Mucosa of descending colon (tissue), 3 donors: Measurements from ENCODE around the gene RELL1. TPM values are rescaled to one million over a fixed set of nuclear protein-coding genes. Genes with fewer than 3 reads are reported as not detected.
A peak's percentile ranks its signal among the peaks of the same experiment; 100 is the strongest.

ENCODE experiments used
- ATAC-seq: fragments of 200-7000 bp; cut with Tn5 transposase; one replicate; pipeline ENCODE4 v1.9.1; 2020; ENCODE audit warnings: mild to moderate bottlenecking, moderate library complexity
- DNase-seq, 3 donors: peaks; one replicate each; pipeline ENCODE4 v3.0.0-alpha.2; 2020
- H3K36me3 ChIP-seq: fragments of 200-600 bp; one replicate; pipeline ENCODE4 v1.8.0; 2021; ENCODE audit warnings: low read depth, mild to moderate bottlenecking
- H3K4me1 ChIP-seq: fragments of 200-600 bp; one replicate; pipeline ENCODE4 v1.8.0; 2021; ENCODE audit warnings: low read depth, mild to moderate bottlenecking
- H3K4me3 ChIP-seq: fragments of 200-600 bp; one replicate; pipeline ENCODE4 v1.8.0; 2021; ENCODE audit warnings: mild to moderate bottlenecking
- H3K9me3 ChIP-seq: fragments of 200-600 bp; one replicate; pipeline ENCODE4 v1.8.0; 2021; ENCODE audit warnings: mild to moderate bottlenecking
- intact Hi-C, 2 donors: fragments of 100-400 bp; cut with DNase I in 1 of 2; cut with micrococcal nuclease in 1 of 2; formaldehyde crosslinking; loops; one replicate each; pipeline versions ENCODE4 v1.11.0 to v1.11.1; 2022; cut with DNase I, micrococcal nuclease
- total RNA-seq, 3 donors: library from RNA; stranded (reverse); fragmentation: NEBNext Ultra II Directional in 2 of 3; extraction: Animal tissue kit (Norgen Biotek cat#: 25700) in 2 of 3; gene quantifications; one replicate each; pipeline versions ENCODE4 v1.2.1 to v1.2.4, GENCODE V29; 2021 to 2023
- TF ChIP-seq, protein P1 (sequence below): fragments of 200-600 bp; IDR thresholded peaks from one replicate; pipeline ENCODE4 v1.8.0; 2022; ENCODE audit warnings: antibody characterized with exemption, mild to moderate bottlenecking
- donor health status: DM: no; HTN: no; CAD: no; lungs with moderate emphysema.
- donor health status: DM: no; HTN: no; CAD: no.
- donor health status: DM: no; HTN: yes; CAD: no.

Gene RELL1
- total RNA-seq, 3 donors from 2014 or later, result 50.5 to 75.2 (median 68.8) TPM

DNA sequence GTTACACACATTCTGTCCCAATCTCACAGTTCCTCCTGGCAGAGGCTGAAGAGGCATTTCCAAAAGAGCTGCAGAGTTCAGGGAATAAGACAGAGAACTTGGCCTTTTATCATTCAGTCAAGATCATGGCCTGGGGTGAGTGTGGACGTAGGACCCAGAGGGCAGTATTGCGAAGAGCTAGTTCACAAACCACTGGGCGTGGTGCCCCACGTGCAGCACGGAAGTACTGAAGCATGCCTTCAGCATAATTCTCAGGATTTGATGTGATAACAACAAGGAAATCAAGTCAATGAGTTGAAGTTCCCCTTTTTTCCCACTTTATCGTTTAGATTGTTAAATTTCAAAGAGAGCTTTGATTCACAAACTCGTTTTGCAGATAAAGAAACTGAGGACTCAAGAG is 117.7 kb downstream of the RELL1 start:
- TF ChIP-seq, protein P1, sequence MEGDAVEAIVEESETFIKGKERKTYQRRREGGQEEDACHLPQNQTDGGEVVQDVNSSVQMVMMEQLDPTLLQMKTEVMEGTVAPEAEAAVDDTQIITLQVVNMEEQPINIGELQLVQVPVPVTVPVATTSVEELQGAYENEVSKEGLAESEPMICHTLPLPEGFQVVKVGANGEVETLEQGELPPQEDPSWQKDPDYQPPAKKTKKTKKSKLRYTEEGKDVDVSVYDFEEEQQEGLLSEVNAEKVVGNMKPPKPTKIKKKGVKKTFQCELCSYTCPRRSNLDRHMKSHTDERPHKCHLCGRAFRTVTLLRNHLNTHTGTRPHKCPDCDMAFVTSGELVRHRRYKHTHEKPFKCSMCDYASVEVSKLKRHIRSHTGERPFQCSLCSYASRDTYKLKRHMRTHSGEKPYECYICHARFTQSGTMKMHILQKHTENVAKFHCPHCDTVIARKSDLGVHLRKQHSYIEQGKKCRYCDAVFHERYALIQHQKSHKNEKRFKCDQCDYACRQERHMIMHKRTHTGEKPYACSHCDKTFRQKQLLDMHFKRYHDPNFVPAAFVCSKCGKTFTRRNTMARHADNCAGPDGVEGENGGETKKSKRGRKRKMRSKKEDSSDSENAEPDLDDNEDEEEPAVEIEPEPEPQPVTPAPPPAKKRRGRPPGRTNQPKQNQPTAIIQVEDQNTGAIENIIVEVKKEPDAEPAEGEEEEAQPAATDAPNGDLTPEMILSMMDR, result no peak
- intact Hi-C loops, result loop anchor here in 1 of 2 donors (5.0 kb wide), 1 partner anchor 116 kb away; a partner anchor contains a TSS

DNA sequence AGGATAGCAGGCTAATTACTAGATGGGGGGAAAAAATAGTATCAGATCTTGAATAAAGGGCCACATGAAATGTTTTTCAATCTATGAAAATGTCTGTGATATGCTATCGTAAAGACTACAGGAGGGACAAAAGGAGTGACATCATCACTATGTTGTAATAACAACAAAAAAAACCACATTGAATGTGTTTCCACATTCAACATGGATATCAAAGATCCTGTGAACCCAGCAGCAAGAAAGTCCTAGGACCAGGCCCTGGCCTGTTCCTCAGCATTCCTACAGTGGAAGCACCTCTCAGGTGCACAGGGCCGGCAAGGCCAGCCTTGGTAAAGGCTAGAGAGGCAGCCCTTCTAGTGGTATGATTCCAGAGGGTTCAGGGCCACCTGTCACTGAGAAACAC is 118.3 kb downstream of the RELL1 start:
- TF ChIP-seq, protein P1, result no peak
- DNase-seq (no peak), ATAC-seq (no peak)
- H3K4me1 ChIP-seq, result no peaks in the 10 kb centered on the region
- no peaks in the 10 kb centered on the region for H3K9me3 ChIP-seq
- H3K4me3 ChIP-seq, result no peak overlapping the region
- H3K36me3 ChIP-seq, result no peaks in the 10 kb centered on the region
- intact Hi-C loops, result loop anchor here in 1 of 2 donors (5.0 kb wide), 1 partner anchor 116 kb away; a partner anchor contains a TSS

More for the DNA sequence above, 117.7 kb downstream of the RELL1 start:
- Histone ChIP-seq H3K4me3 (no peak overlapping the region), H3K9me3 (no peaks in the 10 kb centered on the region), H3K4me1 (no peaks in the 10 kb centered on the region), H3K36me3 (no peaks in the 10 kb centered on the region)
- DNase-seq, result peak; percentile 74 to 80 (median 75)
- ATAC-seq, result peak; percentile 93

DNA sequence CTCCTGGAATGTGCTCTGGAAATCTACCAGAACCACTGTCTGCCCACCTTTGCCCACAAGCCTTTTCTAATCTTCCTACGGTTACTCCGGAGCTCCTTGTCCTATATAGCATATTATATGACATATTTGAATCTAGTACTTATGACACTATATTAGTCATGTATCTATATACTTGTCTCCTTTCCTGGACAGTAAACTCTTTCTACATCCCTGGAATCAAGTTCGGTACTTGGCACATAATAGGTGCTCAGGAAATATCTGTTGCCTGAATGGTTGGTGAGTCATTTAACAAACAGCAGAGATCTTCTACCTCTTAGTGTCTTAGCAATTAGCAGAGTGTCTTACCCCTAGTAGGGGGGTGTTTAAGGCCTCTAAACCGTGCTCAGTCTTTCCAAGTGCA is 123.6 kb downstream of the RELL1 start:
- H3K9me3 ChIP-seq, result no peaks in the 10 kb centered on the region
- TF ChIP-seq, protein P1, result no peak
- no peaks in the 10 kb centered on the region for H3K4me1 ChIP-seq
- DNase-seq (no peak), ATAC-seq (no peak)
- H3K36me3 ChIP-seq, result no peaks in the 10 kb centered on the region
- H3K4me3 ChIP-seq, result no peak overlapping the region
- intact Hi-C loops, result no loop called here

DNA sequence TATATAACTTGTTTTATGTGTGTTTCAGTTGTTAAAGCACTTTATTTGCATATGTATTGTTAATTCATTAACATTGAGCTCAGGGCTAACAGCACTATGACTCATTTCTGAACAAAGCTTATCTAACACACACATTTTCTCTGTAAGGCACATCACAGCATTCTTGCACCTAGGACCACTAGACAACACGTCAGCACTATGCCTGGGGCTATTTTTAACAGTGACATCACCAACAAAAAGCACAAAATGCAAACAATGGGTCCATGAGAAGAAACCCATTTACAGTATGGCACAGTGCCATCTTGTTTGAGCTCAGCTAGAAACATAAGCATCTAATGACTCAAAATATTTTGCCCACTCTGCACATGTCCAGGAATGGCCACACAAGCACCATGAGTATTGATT is 124.4 kb downstream of the RELL1 start:
- intact Hi-C loops, result no loop called here
- ATAC-seq (no peak), DNase-seq (no peak)
- Histone ChIP-seq H3K36me3 (no peaks in the 10 kb centered on the region), H3K4me1 (no peaks in the 10 kb centered on the region), H3K9me3 (no peaks in the 10 kb centered on the region), H3K4me3 (no peak overlapping the region)
- TF ChIP-seq, protein P1, result no peak

DNA sequence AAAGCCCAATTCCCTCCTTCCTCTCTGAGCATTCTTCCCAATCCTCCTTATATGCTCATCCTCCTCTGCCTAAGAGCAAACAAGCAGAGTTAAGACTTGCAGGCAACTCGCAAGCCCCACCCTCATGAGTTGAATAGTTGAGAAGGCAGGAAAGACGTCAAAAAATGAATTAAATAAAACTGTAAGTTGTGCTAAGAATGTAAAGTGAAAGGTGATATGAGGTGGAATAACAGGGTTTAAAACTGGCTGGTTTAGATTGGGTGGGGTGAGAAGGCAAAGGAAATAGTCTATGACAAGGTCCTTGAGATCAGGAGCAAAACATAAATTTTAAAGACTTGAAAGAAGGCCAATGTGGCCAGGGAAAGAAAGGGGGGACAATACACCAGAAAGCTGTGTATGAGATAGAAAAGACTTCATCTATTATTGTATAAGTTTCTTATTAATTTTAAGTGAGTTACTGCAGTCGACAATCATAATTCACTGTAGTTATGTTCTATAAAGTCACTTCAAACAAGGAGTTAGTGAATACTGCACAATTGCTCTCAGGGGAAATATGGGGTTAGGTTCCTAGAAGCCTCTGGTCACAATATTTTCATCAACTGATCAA is 124.9 kb downstream of the RELL1 start:
- TF ChIP-seq, protein P1, result no peak
- no peaks in the 10 kb centered on the region for H3K9me3 ChIP-seq
- intact Hi-C loops, result no loop called here
- ATAC-seq, result no peak
- H3K36me3 ChIP-seq, result no peaks in the 10 kb centered on the region
- H3K4me3 ChIP-seq, result no peak overlapping the region
- H3K4me1 ChIP-seq, result no peaks in the 10 kb centered on the region
- DNase-seq, result no peak

Other genes with a start within 250 kb of the RELL1 start
- gene PGM2, start 140.3 kb upstream of the RELL1 start, total RNA-seq, result 10 to 100 TPM; 22.1 to 36.8 (median 27.4) TPM
- gene TBC1D1, start 204.7 kb upstream of the RELL1 start, total RNA-seq, result 100 to 1,000 TPM in 1 of 3 donors, 10 to 100 TPM in 2; 50.2 to 249 (median 71.6) TPM